Measurements from ENCODE around the gene GARS1.
"Not testable (repeated sequence)": the region's sequence is repeated elsewhere in the genome, so short reads cannot be mapped to it uniquely, and the experiment has no call there.

Gene GARS1

GRCh38 chr7:30618961-30619360 lies 24.3 kb downstream of the GARS1 start:
- FAIRE-seq (no peak), DNase-seq (ENCODE audit: low spot score) (no peak)

- no peak for FAIRE-seq
- DNase-seq (ENCODE audit: low spot score): no peak
These were observed 30.6 kb downstream of the GARS1 start for GRCh38 chr7:30625283-30625682.

GRCh38 chr7:30627026-30627425 lies 32.3 kb downstream of the GARS1 start:
- FAIRE-seq (no peak), DNase-seq (ENCODE audit: low spot score) (no peak)

- DNase-seq (ENCODE audit: low spot score) (no peak), FAIRE-seq (no peak)
These were observed 36.3 kb downstream of the GARS1 start for GRCh38 chr7:30630986-30631385.

GRCh38 chr7:30633223-30633622 lies 38.5 kb downstream of the GARS1 start:
- DNase-seq (ENCODE audit: low spot score) (no peak), FAIRE-seq (no peak)

GRCh38 chr7:30634193-30634626 lies 39.5 kb downstream of the GARS1 start:
- DNase-seq (ENCODE audit: low spot score) (no peak), FAIRE-seq (no peak)

GRCh38 chr7:30634634-30635201 lies 40.0 kb downstream of the GARS1 start:
- DNase-seq (ENCODE audit: low spot score) (no peak), FAIRE-seq (no peak)

- no peak for DNase-seq (ENCODE audit: low spot score)
- no peak for FAIRE-seq
These were observed 41.1 kb downstream of the GARS1 start for GRCh38 chr7:30635798-30636197.

- FAIRE-seq; DNase-seq (ENCODE audit: low spot score): not testable (repeated sequence)
These were observed 47.6 kb downstream of the GARS1 start for GRCh38 chr7:30642322-30642721.

GRCh38 chr7:30642789-30643188 lies 48.1 kb downstream of the GARS1 start:
- no peak for FAIRE-seq

GRCh38 chr7:30644286-30644955 lies 49.7 kb downstream of the GARS1 start:
- FAIRE-seq (no peak), DNase-seq (ENCODE audit: low spot score) (no peak)

More at GRCh38 chr7:30642789-30643188, 48.1 kb downstream of the GARS1 start:
- DNase-seq (ENCODE audit: low spot score): no peak

GRCh38 chr7:30645661-30646060 lies 51.0 kb downstream of the GARS1 start:
- DNase-seq (ENCODE audit: low spot score): no peak
- no peak for FAIRE-seq

- FAIRE-seq: no peak
- DNase-seq (ENCODE audit: low spot score): no peak
These were observed 51.5 kb downstream of the GARS1 start for GRCh38 chr7:30646154-30646553.

GRCh38 chr7:30647589-30648364 lies 53.1 kb downstream of the GARS1 start:
- DNase-seq (ENCODE audit: low spot score) (no peak), FAIRE-seq (no peak)

- FAIRE-seq (no peak), DNase-seq (ENCODE audit: low spot score) (no peak)
These were observed 54.3 kb downstream of the GARS1 start for GRCh38 chr7:30648744-30649540.

GRCh38 chr7:30649717-30650420 lies 55.2 kb downstream of the GARS1 start:
- DNase-seq (ENCODE audit: low spot score) (no peak), FAIRE-seq (no peak)

- FAIRE-seq: no peak
- no peak for DNase-seq (ENCODE audit: low spot score)
These were observed 55.7 kb downstream of the GARS1 start for GRCh38 chr7:30650421-30650808.

- FAIRE-seq: no peak
- DNase-seq (ENCODE audit: low spot score): no peak
These were observed 57.5 kb downstream of the GARS1 start for GRCh38 chr7:30652132-30652531.

GRCh38 chr7:30652698-30653641 lies 58.3 kb downstream of the GARS1 start:
- no peak for FAIRE-seq
- DNase-seq (ENCODE audit: low spot score): no peak

Data from RCC 7860 (cell line).